ENCODE data around the gene KRT23. TPM values are rescaled to one million over a fixed set of nuclear protein-coding genes. Genes with fewer than 3 reads are reported as not detected.

KRT23 gene
- total and polyA plus RNA-seq, 12 donors = 0.03 TPM; not detected in 11

DNA sequence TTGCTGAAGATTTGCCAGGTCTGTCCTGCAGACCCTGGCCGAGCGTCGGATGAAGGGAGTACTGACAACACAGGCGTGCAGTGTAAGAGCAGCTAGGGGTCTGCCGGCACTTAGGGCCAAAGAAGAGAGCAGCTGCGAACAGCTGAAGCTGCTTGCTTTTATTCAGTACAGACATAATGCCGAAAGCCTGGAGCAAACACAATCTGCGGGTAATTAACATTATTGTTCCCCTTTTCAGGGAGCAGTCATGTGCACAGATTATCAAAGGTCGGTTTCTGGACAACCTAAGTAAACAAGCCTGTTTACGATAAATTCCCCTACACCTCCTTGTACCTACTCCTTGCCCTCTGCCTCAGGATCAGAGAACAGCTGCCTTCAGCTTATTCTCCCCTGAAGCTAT lies 12.0 kb upstream of the KRT23 start:
- Histone ChIP-seq H3K27ac (no peak overlapping the region), H3K4me3 (no peak overlapping the region), H3K27me3 (peaks cover 6% of the 10 kb centered on the region), H3K4me1 (replicated peaks in 1 of 2) (no peaks in the 10 kb centered on the region), H3K36me3 (replicated peaks in 1 of 2) (no peaks in the 10 kb centered on the region), H3K9me3 (replicated peaks in 1 of 3) (no peaks in the 10 kb centered on the region)
- 34 to 53% (median 48%) methylated on average over 10 of the region's 10 CpGs for WGBS, 4 donors
- TF ChIP-seq POLR2A (IDR thresholded peaks at IDR 0.05) = no peak
- TF ChIP-seq, protein P1, sequence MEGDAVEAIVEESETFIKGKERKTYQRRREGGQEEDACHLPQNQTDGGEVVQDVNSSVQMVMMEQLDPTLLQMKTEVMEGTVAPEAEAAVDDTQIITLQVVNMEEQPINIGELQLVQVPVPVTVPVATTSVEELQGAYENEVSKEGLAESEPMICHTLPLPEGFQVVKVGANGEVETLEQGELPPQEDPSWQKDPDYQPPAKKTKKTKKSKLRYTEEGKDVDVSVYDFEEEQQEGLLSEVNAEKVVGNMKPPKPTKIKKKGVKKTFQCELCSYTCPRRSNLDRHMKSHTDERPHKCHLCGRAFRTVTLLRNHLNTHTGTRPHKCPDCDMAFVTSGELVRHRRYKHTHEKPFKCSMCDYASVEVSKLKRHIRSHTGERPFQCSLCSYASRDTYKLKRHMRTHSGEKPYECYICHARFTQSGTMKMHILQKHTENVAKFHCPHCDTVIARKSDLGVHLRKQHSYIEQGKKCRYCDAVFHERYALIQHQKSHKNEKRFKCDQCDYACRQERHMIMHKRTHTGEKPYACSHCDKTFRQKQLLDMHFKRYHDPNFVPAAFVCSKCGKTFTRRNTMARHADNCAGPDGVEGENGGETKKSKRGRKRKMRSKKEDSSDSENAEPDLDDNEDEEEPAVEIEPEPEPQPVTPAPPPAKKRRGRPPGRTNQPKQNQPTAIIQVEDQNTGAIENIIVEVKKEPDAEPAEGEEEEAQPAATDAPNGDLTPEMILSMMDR (IDR thresholded peaks at IDR 0.05) = no peak
- intact Hi-C loops (cut with DNase I) = no loop called here
- DNase-seq = no peak

DNA sequence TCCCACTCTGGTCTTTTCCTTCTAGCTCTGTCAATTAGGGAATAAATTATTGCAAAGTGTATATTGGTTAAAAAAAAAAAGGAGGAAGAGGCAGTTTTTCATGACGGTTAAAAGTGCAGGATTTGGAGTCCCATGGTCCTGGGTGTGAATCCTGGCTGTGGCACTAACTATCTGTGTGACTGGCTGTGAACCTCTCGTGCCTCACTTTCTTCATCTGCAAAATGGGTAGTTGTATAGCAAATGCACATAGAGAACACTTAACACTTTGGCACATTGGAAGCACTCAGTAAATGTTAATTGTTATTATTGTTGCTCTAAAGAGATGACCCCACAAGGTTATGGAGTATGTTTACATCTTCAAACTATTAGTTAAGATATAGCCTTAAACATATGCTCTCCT lies 10.5 kb upstream of the KRT23 start:
- no peaks in the 10 kb centered on the region for H3K4me1 ChIP-seq (replicated peaks in 1 of 2)
- TF ChIP-seq, protein P1 (IDR thresholded peaks at IDR 0.05) = no peak
- TF ChIP-seq POLR2A (IDR thresholded peaks at IDR 0.05) = no peak
- H3K9me3 ChIP-seq (replicated peaks in 1 of 3) = no peaks in the 10 kb centered on the region
- H3K4me3 ChIP-seq = no peak overlapping the region
- no peak overlapping the region for H3K27ac ChIP-seq
- intact Hi-C loops (cut with DNase I) = no loop called here
- 56 to 79% (median 69%) methylated on average over 2 of the region's 2 CpGs for WGBS, 4 donors
- no peak for DNase-seq
- H3K36me3 ChIP-seq (replicated peaks in 1 of 2) = no peaks in the 10 kb centered on the region
- H3K27me3 ChIP-seq = peaks cover 6% of the 10 kb centered on the region

DNA sequence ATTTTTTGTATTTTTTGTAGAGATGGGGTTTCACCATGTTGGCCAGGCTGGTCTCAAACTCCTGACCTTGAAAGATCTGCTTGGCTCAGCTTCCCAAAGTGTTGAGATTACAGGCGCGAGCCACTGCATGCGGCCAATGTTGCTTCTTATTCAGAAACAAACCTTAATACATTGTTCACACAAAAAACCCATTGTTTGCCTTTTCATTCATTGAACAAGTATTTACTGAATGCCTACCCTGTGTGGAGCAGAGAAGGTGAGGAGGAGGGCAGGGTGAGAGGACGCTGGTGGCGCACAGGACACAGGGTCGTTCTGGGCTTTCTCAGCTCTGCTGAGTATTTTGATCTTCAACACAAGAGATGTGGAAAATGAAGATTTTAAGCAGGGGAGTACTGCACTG lies 8.0 kb upstream of the KRT23 start:
- Histone ChIP-seq H3K4me3 (no peak overlapping the region), H3K27me3 (peaks cover 6% of the 10 kb centered on the region), H3K27ac (no peak overlapping the region), H3K9me3 (replicated peaks in 1 of 3) (no peaks in the 10 kb centered on the region), H3K4me1 (replicated peaks in 1 of 2) (no peaks in the 10 kb centered on the region), H3K36me3 (replicated peaks in 1 of 2) (no peaks in the 10 kb centered on the region)
- 77 to 89% (median 87%) methylated on average over 6 of the region's 6 CpGs for WGBS, 4 donors
- no peak for DNase-seq
- TF ChIP-seq, protein P1 (IDR thresholded peaks at IDR 0.05) = no peak
- no peak for TF ChIP-seq POLR2A (IDR thresholded peaks at IDR 0.05)
- intact Hi-C loops (cut with DNase I) = no loop called here

DNA sequence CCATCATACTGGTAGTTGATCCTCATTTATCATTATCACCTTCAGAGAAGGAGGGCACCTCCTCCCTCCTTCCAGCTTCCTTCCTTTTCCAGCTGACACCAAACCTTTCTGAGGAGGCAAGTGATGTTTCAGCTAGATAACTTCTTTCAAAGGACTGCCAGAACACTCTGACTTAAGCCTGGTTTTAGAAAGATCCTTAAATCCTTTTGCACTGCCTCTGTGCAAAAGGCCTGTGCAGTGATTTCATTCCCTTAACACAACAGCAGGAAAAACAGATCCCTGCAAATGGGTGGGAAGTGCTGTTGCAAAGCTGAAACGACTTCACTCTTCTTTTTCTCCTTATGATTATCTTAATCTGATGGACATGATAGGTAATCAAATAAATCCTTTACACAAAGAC lies 7.1 kb upstream of the KRT23 start:
- intact Hi-C loops (cut with DNase I) = no loop called here
- peaks cover 6% of the 10 kb centered on the region for H3K27me3 ChIP-seq
- no peak for TF ChIP-seq POLR2A (IDR thresholded peaks at IDR 0.05)
- no peaks in the 10 kb centered on the region for H3K9me3 ChIP-seq (replicated peaks in 1 of 3)
- no peaks in the 10 kb centered on the region for H3K4me1 ChIP-seq (replicated peaks in 1 of 2)
- H3K4me3 ChIP-seq = no peak overlapping the region
- no peaks in the 10 kb centered on the region for H3K36me3 ChIP-seq (replicated peaks in 1 of 2)
- 40 to 71% (median 54%) methylated on average over 1 of the region's 1 CpG for WGBS, 4 donors
- DNase-seq = no peak
- no peak overlapping the region for H3K27ac ChIP-seq

DNA sequence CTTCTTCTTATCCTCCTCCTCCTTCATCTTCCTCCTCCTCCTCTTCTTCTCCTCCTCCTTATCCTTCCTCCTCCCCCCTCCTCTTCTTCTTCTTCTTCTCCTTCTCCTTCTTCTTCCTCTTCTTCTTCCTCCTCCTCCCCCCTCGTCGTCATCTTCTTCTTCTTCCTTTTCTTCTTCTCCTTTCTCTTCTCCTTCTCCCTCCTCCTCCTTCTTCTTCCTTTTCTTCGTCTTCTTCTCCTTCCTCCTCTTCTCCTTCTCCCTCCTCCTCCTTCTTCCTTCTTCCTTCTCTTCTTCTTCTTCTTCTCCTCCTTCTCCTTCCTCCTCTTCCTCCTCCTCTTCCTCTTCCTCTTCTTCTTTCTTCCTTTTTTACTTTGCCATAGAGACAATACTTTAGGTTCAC lies 5.1 kb upstream of the KRT23 start:
- TF ChIP-seq, protein P1 (IDR thresholded peaks at IDR 0.05) = no peak
- TF ChIP-seq POLR2A (IDR thresholded peaks at IDR 0.05) = no peak
- Histone ChIP-seq H3K9me3 (replicated peaks in 1 of 3) (no peaks in the 10 kb centered on the region), H3K27ac (no peak overlapping the region), H3K36me3 (replicated peaks in 1 of 2) (no peaks in the 10 kb centered on the region), H3K27me3 (peaks cover under 1% of the 10 kb centered on the region), H3K4me3 (no peak overlapping the region), H3K4me1 (replicated peaks in 1 of 2) (no peaks in the 10 kb centered on the region)
- WGBS, 4 donors = 60 to 76% (median 75%) methylated on average over 3 of the region's 3 CpGs
- intact Hi-C loops (cut with DNase I) = no loop called here
- DNase-seq = no peak
